NCI-H82 treated with DMSO at 0.1 percent for 48 hours (cell line): Measurements from ENCODE around the gene GNAS.

Experiments
- DNase-seq: peaks from one replicate; lab custom pipeline; 2025; ENCODE audit not compliant: unreplicated experiment; lab: John Stamatoyannopoulos, UW

Gene GNAS

GRCh38 chr20:58880441-58880840 is 27.9 kb downstream of the GNAS start:
- DNase-seq, result no peak

- DNase-seq, result no peak
Measured at GRCh38 chr20:58880994-58881752, 28.7 kb downstream of the GNAS start.

- DNase-seq, result no peak
Measured at GRCh38 chr20:58882704-58883089, 30.2 kb downstream of the GNAS start.

- no peak for DNase-seq
Measured at GRCh38 chr20:58883241-58883691, 30.8 kb downstream of the GNAS start.

GRCh38 chr20:58884966-58885365 is 32.5 kb downstream of the GNAS start:
- DNase-seq, result no peak

- no peak for DNase-seq
Measured at GRCh38 chr20:58886546-58886945, 34.0 kb downstream of the GNAS start.

- no peak for DNase-seq
Measured at GRCh38 chr20:58888103-58888502, 35.6 kb downstream of the GNAS start.

GRCh38 chr20:58888521-58889333 is 36.2 kb downstream of the GNAS start:
- DNase-seq, result peak; percentile 31

- DNase-seq, result no peak
Measured at GRCh38 chr20:58889334-58889760, 36.8 kb downstream of the GNAS start.

GRCh38 chr20:58889798-58890517 is 37.4 kb downstream of the GNAS start:
- no peak for DNase-seq

- peak; percentile 77 for DNase-seq
Measured at GRCh38 chr20:58890518-58891085, 38.1 kb downstream of the GNAS start.

- DNase-seq, result peak; percentile 65
Measured at GRCh38 chr20:58891086-58891717, 38.7 kb downstream of the GNAS start.

- DNase-seq, result no peak
Measured at GRCh38 chr20:58891718-58892140, 39.2 kb downstream of the GNAS start.

GRCh38 chr20:58892141-58892931 is 39.8 kb downstream of the GNAS start:
- peak; percentile 80 for DNase-seq

GRCh38 chr20:58892932-58893224 is 40.4 kb downstream of the GNAS start:
- DNase-seq, result no peak

- DNase-seq, result no peak
Measured at GRCh38 chr20:58893355-58894120, 41.0 kb downstream of the GNAS start.

GRCh38 chr20:58894652-58895447 is 42.3 kb downstream of the GNAS start:
- DNase-seq, result no peak

- DNase-seq, result no peak
Measured at GRCh38 chr20:58895448-58896180, 43.1 kb downstream of the GNAS start.
